GM12878 (cell line): ENCODE results near the gene NPHP1. TPM values are rescaled to one million over a fixed set of nuclear protein-coding genes. Genes with fewer than 3 reads are reported as not detected.

Experiments used
- ATAC-seq: fragments of 200-7000 bp; cut with Tn5 transposase; 3 replicates; pipeline ENCODE4 v1.9.1; 2020; ENCODE audit warnings: mild to moderate bottlenecking, moderate library complexity
- BruUV-seq: library from RNA; stranded (reverse); fragments of 400-500 nt; replicated peaks from 2 replicates; lab custom pipeline; 2021; lab: Mats Ljungman, UMichigan
- CTCF ChIA-PET: fragments of 300-600 bp; sonication (Branson Sonifier 250); formaldehyde crosslinking; extraction: SDS; loops from one replicate; lab custom pipeline; 2021; ENCODE audit warnings: inconsistent platforms; lab: Yijun Ruan, JAX
- POLR2A ChIA-PET: fragments of 350-600 bp; formaldehyde crosslinking; extraction: SDS; loops from one replicate; lab custom pipeline; 2021; ENCODE audit warnings: inconsistent platforms; lab: Charles Lee
- RAD21 ChIA-PET: fragments of 300-600 bp; sonication (Branson Sonifier 250); formaldehyde crosslinking; loops from one replicate; lab custom pipeline; 2023; ENCODE audit warnings: antibody characterized with exemption; ENCODE audit not compliant: unreplicated experiment; lab: Charles Lee
- SMC1A ChIA-PET: fragments of 300-600 bp; sonication (Branson Sonifier 250); formaldehyde crosslinking; loops from one replicate; lab custom pipeline; 2023; ENCODE audit not compliant: unreplicated experiment, uncharacterized antibody; lab: Charles Lee
- DNase-seq: peaks from one replicate; pipeline ENCODE4 v3.0.0-alpha.2; 2011; ENCODE audit warnings: low read depth, low spot score
- FAIRE-seq: peaks from 3 replicates; lab custom pipeline; 2011; peaks lifted over from hg19 to GRCh38; lab: Jason Lieb, UNC
- H2AFZ ChIP-seq: 2 replicates; pipeline ENCODE4 v1.6.0; 2011; ENCODE audit warnings: low read depth, low read length, control low read depth; ENCODE audit not compliant: control insufficient read depth
- H3K27ac ChIP-seq: 2 replicates; pipeline ENCODE4 v1.5.1; 2011; ENCODE audit warnings: control low read depth; ENCODE audit not compliant: control insufficient read depth, insufficient read depth
- H3K27me3 ChIP-seq, 2 experiments: replicated peaks in 1 of 2; 2 replicates each; pipeline versions ENCODE4 v1.6.0 to v1.6.1; 2011; ENCODE audit warnings: low read length in 1 of 2; ENCODE audit not compliant: control insufficient read depth in 2 of 2, insufficient read depth in 2 of 2
- H3K36me3 ChIP-seq, 2 experiments: 2 replicates each; pipeline ENCODE4 v1.5.1; 2011; ENCODE audit warnings: low read length in 1 of 2; ENCODE audit not compliant: control insufficient read depth in 2 of 2, insufficient read depth in 2 of 2
- H3K4me1 ChIP-seq: 2 replicates; pipeline ENCODE4 v1.6.1; 2011; ENCODE audit warnings: mild to moderate bottlenecking, low read length, moderate library complexity, mixed read lengths; ENCODE audit not compliant: control insufficient read depth, insufficient read depth
- H3K4me2 ChIP-seq: 2 replicates; pipeline ENCODE4 v1.6.0; 2011; ENCODE audit warnings: control low read depth; ENCODE audit not compliant: control insufficient read depth, insufficient read depth
- H3K4me3 ChIP-seq: fragments of 200-600 bp; sonication (generic); 2 replicates; pipeline ENCODE4 v1.5.1; 2016
- H3K79me2 ChIP-seq: 2 replicates; pipeline ENCODE4 v1.6.0; 2011; ENCODE audit warnings: low read length; ENCODE audit not compliant: control insufficient read depth, insufficient read depth
- H3K9ac ChIP-seq: 2 replicates; pipeline ENCODE4 v1.8.0; 2011; ENCODE audit warnings: low read length, control low read depth, mixed read lengths; ENCODE audit not compliant: control insufficient read depth, insufficient read depth
- H3K9me3 ChIP-seq: replicated peaks from 3 replicates; pipeline ENCODE4 v1.5.1; 2011; ENCODE audit warnings: mild to moderate bottlenecking, low read length; ENCODE audit not compliant: control insufficient read depth, insufficient read depth
- H4K20me1 ChIP-seq: 2 replicates; pipeline ENCODE4 v1.6.0; 2011; ENCODE audit not compliant: control insufficient read depth, insufficient read depth
- E2F8 ChIP-seq: fragments of 450-650 bp; IDR thresholded peaks from 2 replicates; pipeline ENCODE4 v1.6.1; 2018; ENCODE audit warnings: mild to moderate bottlenecking, low read depth, moderate library complexity; ENCODE audit not compliant: partially characterized antibody
- ETV6 ChIP-seq, 2 experiments: fragments of 450-650 bp in 1 of 2; IDR thresholded peaks in 1 of 2; conservative IDR thresholded peaks in 1 of 2; 2 replicates each; pipeline ENCODE4 v1.6.1; 2014; ENCODE audit warnings: antibody characterized with exemption in 1 of 2, borderline replicate concordance in 1 of 2, low read depth in 1 of 2, mild to moderate bottlenecking in 1 of 2, moderate library complexity in 1 of 2
- FOS ChIP-seq: IDR thresholded peaks from 3 replicates; pipeline ENCODE4 v1.6.1; 2011; ENCODE audit warnings: borderline replicate concordance; ENCODE audit not compliant: insufficient read length; ENCODE audit errors: extremely low read depth
- FOXK2 ChIP-seq: fragments of 450-650 bp; IDR thresholded peaks from 2 replicates; pipeline ENCODE4 v1.6.1; 2017; ENCODE audit warnings: mild to moderate bottlenecking, moderate library complexity
- GATAD2B ChIP-seq: fragments of 450-650 bp; conservative IDR thresholded peaks from 2 replicates; pipeline ENCODE4 v1.6.1; 2017; ENCODE audit warnings: low read depth, mild to moderate bottlenecking, moderate library complexity
- IKZF2 ChIP-seq, 2 experiments: fragments of 450-650 bp; IDR thresholded peaks; 2 replicates each; pipeline ENCODE4 v1.6.1; 2017; ENCODE audit warnings: mild to moderate bottlenecking in 2 of 2, moderate library complexity in 2 of 2
- MXI1 ChIP-seq: fragments of 150-350 bp; IDR thresholded peaks from 2 replicates; pipeline ENCODE4 v1.6.1; 2011; ENCODE audit warnings: low read depth, mild to moderate bottlenecking, inconsistent platforms, low read length, improper control_type of control experiment
- STAT1 ChIP-seq: fragments of 450-650 bp; conservative IDR thresholded peaks from 2 replicates; pipeline ENCODE4 v1.6.1; 2014; ENCODE audit warnings: antibody characterized with exemption, mild to moderate bottlenecking
- WGBS: methylation state at CpG from one replicate; pipeline ENCODE4 v1.1.6; 2016; ENCODE audit warnings: low lambda C conversion rate; ENCODE audit not compliant: insufficient replicate concordance, insufficient coverage; ENCODE audit errors: missing lambda C conversion rate; 5-methylcytosine and 5-hydroxymethylcytosine counted together
- in situ Hi-C: fragments of 300-500 bp; cut with MboI; formaldehyde crosslinking; loops from 9 replicates; pipeline ENCODE4 v1.14.3; 2018; ENCODE audit warnings: mixed read lengths
- intact Hi-C: fragments of 100-400 bp; cut with micrococcal nuclease; formaldehyde crosslinking; loops from one replicate; pipeline ENCODE4 v1.14.2; 2022; ENCODE audit not compliant: unreplicated experiment
- polyA plus RNA-seq, 11 experiments: library from polyadenylated mRNA; depleted of rRNA in 4 of 11; unstranded in 6 of 11; stranded (reverse) in 5 of 11; fragments of >200 nt; fragmentation: Nextera tagmentation in 4 of 11; fragmentation: Illumina TruSeq in 1 of 11; extraction: Ambion mirVana in 4 of 11; extraction: Trizol in 1 of 11; gene quantifications; 1 replicate in 1 of 11; 2 replicates in 10 of 11; pipeline versions ENCODE4 v1.2.1 to v1.2.3, GENCODE V29; 2011 to 2016; ENCODE audit warnings: inconsistent platforms in 2 of 11, missing spikeins in 2 of 11, low read depth in 1 of 11
- total RNA-seq, 4 experiments: library from RNA; depleted of rRNA in 3 of 4; stranded (reverse); fragments of >200 nt in 3 of 4; fragmentation: Illumina TruSeq in 1 of 4; extraction: Trizol in 1 of 4; gene quantifications; 2 replicates each; pipeline versions ENCODE4 v1.2.1 to v1.2.3, GENCODE V29; 2013 to 2021
- TF ChIP-seq, protein P1 (sequence below): IDR thresholded peaks from 2 replicates; pipeline ENCODE4 v1.6.1; 2012; ENCODE audit warnings: low read depth, low read length, improper control_type of control experiment

Gene NPHP1
- total and polyA plus RNA-seq, 10 of the 15 experiments (the other 5 are each of a cell fraction or from before 2014, with no cell fraction given), result 0.23 to 3.5 (median 1.2) TPM

- ChIA-PET RAD21 (no interaction called here), POLR2A (no interaction called here), SMC1A (no interaction called here), CTCF (interaction anchor here (0.8 kb wide), 1 partner anchor 16 kb away, joined by 3 read pairs; no protein-coding TSS in a partner anchor)
- in situ Hi-C loops (no loop called here), intact Hi-C loops (no loop called here)
- Histone ChIP-seq H4K20me1 (no peaks in the 10 kb centered on the region), H3K4me3 (no peak overlapping the region), H3K27me3 (no peaks in the 10 kb centered on the region), H2AFZ (no peak overlapping the region), H3K9ac (no peak overlapping the region), H3K4me1 (no peaks in the 10 kb centered on the region), H3K79me2 (no peaks in the 10 kb centered on the region), H3K9me3 (no peaks in the 10 kb centered on the region), H3K4me2 (no peak overlapping the region), H3K27ac (no peak overlapping the region), H3K36me3 (no peaks in the 10 kb centered on the region)
- DNase-seq (no peak), FAIRE-seq (no peak), ATAC-seq (no peak)
- no TSS peak for BruUV-seq
- 81% methylated on average over 1 of the region's 1 CpG for WGBS
- TF ChIP-seq STAT1 (no peak), GATAD2B (no peak), ETV6 (conservative IDR thresholded peaks at IDR 0.05 in 1 of 2, IDR thresholded peaks at IDR 0.05 in 1 of 2; ENCODE audit: borderline replicate concordance in 1 of 2, low read depth in 1 of 2) (no peak), FOXK2 (no peak), E2F8 (no peak), MXI1 (no peak), FOS (no peak), IKZF2 (IDR thresholded peaks at IDR 0.05) (no peak)
- TF ChIP-seq, protein P1, sequence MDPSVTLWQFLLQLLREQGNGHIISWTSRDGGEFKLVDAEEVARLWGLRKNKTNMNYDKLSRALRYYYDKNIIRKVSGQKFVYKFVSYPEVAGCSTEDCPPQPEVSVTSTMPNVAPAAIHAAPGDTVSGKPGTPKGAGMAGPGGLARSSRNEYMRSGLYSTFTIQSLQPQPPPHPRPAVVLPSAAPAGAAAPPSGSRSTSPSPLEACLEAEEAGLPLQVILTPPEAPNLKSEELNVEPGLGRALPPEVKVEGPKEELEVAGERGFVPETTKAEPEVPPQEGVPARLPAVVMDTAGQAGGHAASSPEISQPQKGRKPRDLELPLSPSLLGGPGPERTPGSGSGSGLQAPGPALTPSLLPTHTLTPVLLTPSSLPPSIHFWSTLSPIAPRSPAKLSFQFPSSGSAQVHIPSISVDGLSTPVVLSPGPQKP, result no peak
Observed at GRCh38 chr2:110140401-110140800, 64.4 kb downstream of the NPHP1 start.
